Measurements from ENCODE around the gene FANCM.

Gene FANCM

DNA sequence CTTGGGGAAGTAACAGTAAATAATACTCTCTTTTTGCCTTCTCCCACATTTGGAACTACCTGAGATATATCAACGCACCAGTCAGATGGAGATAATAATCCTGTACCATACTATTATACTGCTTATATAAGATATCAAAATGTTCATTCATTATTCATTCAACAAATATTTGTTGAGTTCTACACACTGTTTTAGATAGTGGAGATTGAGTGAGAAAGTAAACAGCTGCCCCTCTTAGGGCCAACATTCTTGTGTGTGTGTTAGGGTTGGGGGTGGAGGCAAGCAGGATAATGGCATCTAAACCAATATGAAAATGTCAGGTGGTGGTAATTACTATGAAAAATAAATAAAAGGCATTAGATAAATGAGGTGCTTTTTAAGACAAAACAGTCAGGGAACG is 103.3 kb downstream of the FANCM start:
- Mint-ChIP-seq H3K4me3 (no peak overlapping the region), H3K4me1 (ENCODE audit: low read depth) (no peaks in the 10 kb centered on the region), H3K27ac (no peak overlapping the region), H3K9me3 (no peaks in the 10 kb centered on the region), H3K36me3 (ENCODE audit: low read depth) (peaks cover 48% of the 10 kb centered on the region), H3K27me3 (no peaks in the 10 kb centered on the region)
- no peak for DNase-seq

- H3K4me3 Mint-ChIP-seq, result no peak overlapping the region
- no peak for DNase-seq
- peaks cover 25% of the 10 kb centered on the region for H3K36me3 Mint-ChIP-seq (ENCODE audit: low read depth)
- H3K27me3 Mint-ChIP-seq, result no peaks in the 10 kb centered on the region
- no peaks in the 10 kb centered on the region for H3K9me3 Mint-ChIP-seq
- no peak overlapping the region for H3K27ac Mint-ChIP-seq
- no peaks in the 10 kb centered on the region for H3K4me1 Mint-ChIP-seq (ENCODE audit: low read depth)
Observed at GRCh38 chr14:45242706-45243105, 107.0 kb downstream of the FANCM start.

- H3K36me3 Mint-ChIP-seq (ENCODE audit: low read depth), result peaks cover 31% of the 10 kb centered on the region
- no peak overlapping the region for H3K4me3 Mint-ChIP-seq
- H3K9me3 Mint-ChIP-seq, result no peaks in the 10 kb centered on the region
- no peaks in the 10 kb centered on the region for H3K27me3 Mint-ChIP-seq
- no peak for DNase-seq
- H3K27ac Mint-ChIP-seq, result no peak overlapping the region
- peaks cover 11% of the 10 kb centered on the region for H3K4me1 Mint-ChIP-seq (ENCODE audit: low read depth)
Observed at GRCh38 chr14:45246151-45246550, 110.4 kb downstream of the FANCM start.

DNA sequence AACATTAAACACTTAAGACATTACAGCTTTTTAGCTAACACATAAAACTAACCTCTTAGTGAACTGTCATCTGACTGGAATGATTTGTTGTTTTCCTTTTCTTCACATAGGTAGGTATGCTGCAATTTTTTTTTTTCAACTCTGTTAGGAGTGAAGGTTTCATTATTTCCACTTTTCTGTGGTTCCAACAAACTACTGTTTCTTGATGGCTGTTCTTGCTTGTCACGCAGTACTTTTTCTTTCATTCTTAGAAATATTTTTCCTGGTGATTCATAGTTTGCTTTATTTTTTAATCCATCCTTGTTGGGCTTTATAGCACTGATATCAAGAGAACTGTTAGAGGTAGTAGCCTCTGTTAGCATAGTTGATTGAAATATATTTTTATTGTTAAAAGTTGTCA is 111.0 kb downstream of the FANCM start:
- H3K27ac Mint-ChIP-seq, result no peak overlapping the region
- no peaks in the 10 kb centered on the region for H3K9me3 Mint-ChIP-seq
- no peak overlapping the region for H3K4me3 Mint-ChIP-seq
- H3K4me1 Mint-ChIP-seq (ENCODE audit: low read depth), result peaks cover 16% of the 10 kb centered on the region
- H3K27me3 Mint-ChIP-seq, result no peaks in the 10 kb centered on the region
- peaks cover 30% of the 10 kb centered on the region for H3K36me3 Mint-ChIP-seq (ENCODE audit: low read depth)
- DNase-seq, result no peak

DNA sequence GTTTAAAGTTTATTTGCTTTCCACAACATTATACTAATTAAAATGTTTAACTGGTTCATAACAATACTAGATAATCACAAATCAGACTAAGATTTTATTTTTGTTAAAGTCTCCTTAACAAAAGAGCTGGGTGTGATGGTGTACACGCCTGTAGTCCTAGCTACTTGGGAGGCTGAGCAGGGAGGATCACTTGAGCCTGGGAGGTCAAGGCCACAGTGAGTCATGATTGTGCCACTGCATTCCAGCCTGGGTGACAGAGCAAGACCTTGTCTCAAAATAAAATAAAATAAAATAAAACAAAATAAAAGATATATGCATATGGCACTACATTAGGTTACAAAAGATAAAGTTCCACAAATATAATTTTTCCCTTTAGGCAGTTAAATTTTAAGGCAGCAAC is 111.7 kb downstream of the FANCM start:
- DNase-seq, result no peak
- Mint-ChIP-seq H3K9me3 (no peaks in the 10 kb centered on the region), H3K4me1 (ENCODE audit: low read depth) (peaks cover 16% of the 10 kb centered on the region), H3K4me3 (no peak overlapping the region), H3K36me3 (ENCODE audit: low read depth) (peaks cover 28% of the 10 kb centered on the region), H3K27ac (no peak overlapping the region), H3K27me3 (no peaks in the 10 kb centered on the region)

DNA sequence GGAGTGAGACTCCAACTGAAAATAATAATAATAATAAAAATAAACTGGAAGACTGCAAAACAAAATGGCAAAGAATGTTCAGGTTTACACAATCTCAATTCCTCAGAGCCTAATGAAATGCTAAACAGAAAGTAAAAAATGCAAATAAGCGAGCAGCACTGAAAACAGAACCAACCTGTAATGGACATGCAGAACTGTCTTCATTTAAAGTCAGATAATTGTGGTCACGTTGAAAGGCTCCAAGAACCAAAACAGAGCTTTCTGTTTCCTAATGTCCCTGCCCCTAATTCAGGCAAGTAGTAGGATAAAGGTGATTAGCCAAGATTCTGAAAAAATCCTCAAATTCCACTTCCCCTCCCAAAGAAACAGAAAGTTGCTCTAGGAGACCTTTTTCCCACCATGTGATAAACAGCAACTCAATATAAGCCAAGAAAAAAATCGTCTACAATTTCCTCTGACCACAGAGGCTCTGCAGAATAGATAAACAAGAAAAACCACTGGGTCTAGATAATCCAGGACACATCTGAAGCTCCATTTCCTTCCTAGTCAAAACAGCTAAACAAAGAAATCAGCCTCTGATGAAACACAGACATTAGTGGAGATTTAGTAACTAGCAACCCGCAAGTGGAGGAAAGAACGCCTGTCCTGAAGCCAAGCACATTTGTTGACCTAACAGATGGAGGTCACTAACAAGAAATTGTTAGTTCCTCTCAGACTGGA is 114.3 kb downstream of the FANCM start:
- DNase-seq, result no peak
- Mint-ChIP-seq H3K36me3 (ENCODE audit: low read depth) (peaks cover 28% of the 10 kb centered on the region), H3K27me3 (no peaks in the 10 kb centered on the region), H3K4me3 (peak overlapping the region; percentile 88), H3K4me1 (ENCODE audit: low read depth) (peaks cover 22% of the 10 kb centered on the region), H3K27ac (peak overlapping the region; percentile 5), H3K9me3 (no peaks in the 10 kb centered on the region)

Data from activated T-cell treated with anti-CD3 and anti-CD28 coated beads, Interleukin-2, amount 50 U/mL, for 24 hours (primary cell).